Astrocyte (in vitro differentiated cells and primary cell): ENCODE results near the gene TRIM15. TPM values are rescaled to one million over a fixed set of nuclear protein-coding genes. Genes with fewer than 3 reads are reported as not detected.

ENCODE experiments used
- DNase-seq: peaks from one replicate; pipeline ENCODE4 v3.0.0-alpha.2; 2010; ENCODE audit warnings: low read depth
- FAIRE-seq: peaks from 2 replicates; lab custom pipeline; 2011; peaks lifted over from hg19 to GRCh38; lab: Jason Lieb, UNC
- H2AFZ ChIP-seq: 2 replicates; pipeline ENCODE4 v1.6.0; 2012; ENCODE audit warnings: low read depth, low read length, inconsistent platforms
- H3K27ac ChIP-seq: 2 replicates; pipeline ENCODE4 v1.5.1; 2011; ENCODE audit warnings: low read depth, low read length, inconsistent platforms
- H3K27me3 ChIP-seq: 2 replicates; pipeline ENCODE4 v1.6.0; 2011; ENCODE audit warnings: low read length, inconsistent platforms; ENCODE audit not compliant: insufficient read depth
- H3K36me3 ChIP-seq: 2 replicates; pipeline ENCODE4 v1.5.1; 2011; ENCODE audit warnings: low read length, inconsistent platforms; ENCODE audit not compliant: insufficient read depth
- H3K4me1 ChIP-seq: 2 replicates; pipeline ENCODE4 v1.5.1; 2011; ENCODE audit warnings: low read length, inconsistent platforms; ENCODE audit not compliant: insufficient read depth
- H3K4me2 ChIP-seq: 2 replicates; pipeline ENCODE4 v1.6.0; 2012; ENCODE audit warnings: low read length, inconsistent platforms
- H3K4me3 ChIP-seq: 2 replicates; pipeline ENCODE4 v1.5.1; 2011; ENCODE audit warnings: low read depth, mild to moderate bottlenecking, low read length, inconsistent platforms; ENCODE audit not compliant: insufficient read depth
- H3K79me2 ChIP-seq: 2 replicates; pipeline ENCODE4 v1.6.0; 2012; ENCODE audit warnings: mild to moderate bottlenecking, low read length, inconsistent platforms; ENCODE audit not compliant: insufficient read depth
- H3K9ac ChIP-seq: 2 replicates; pipeline ENCODE4 v1.6.0; 2012; ENCODE audit warnings: mild to moderate bottlenecking, low read length, inconsistent platforms
- H3K9me3 ChIP-seq: 2 replicates; pipeline ENCODE4 v1.5.1; 2012; ENCODE audit warnings: low read depth, mild to moderate bottlenecking, low read length, inconsistent platforms; ENCODE audit not compliant: insufficient read depth
- H4K20me1 ChIP-seq: 2 replicates; pipeline ENCODE4 v1.6.0; 2012; ENCODE audit warnings: low read length, inconsistent platforms; ENCODE audit not compliant: insufficient read depth
- H3K27ac Mint-ChIP-seq: one replicate; pipeline ENCODE4 v1.8.0; 2021; ENCODE audit warnings: mild to moderate bottlenecking, mixed read lengths; ENCODE audit not compliant: unreplicated experiment
- H3K27me3 Mint-ChIP-seq: one replicate; pipeline ENCODE4 v1.8.0; 2021; ENCODE audit warnings: low read depth, mixed read lengths; ENCODE audit not compliant: unreplicated experiment
- H3K36me3 Mint-ChIP-seq: one replicate; pipeline ENCODE4 v1.8.0; 2021; ENCODE audit warnings: low read depth, mixed read lengths; ENCODE audit not compliant: unreplicated experiment
- H3K4me1 Mint-ChIP-seq: one replicate; pipeline ENCODE4 v1.8.0; 2021; ENCODE audit warnings: low read depth, mixed read lengths; ENCODE audit not compliant: unreplicated experiment
- H3K4me3 Mint-ChIP-seq: one replicate; pipeline ENCODE4 v1.8.0; 2021; ENCODE audit warnings: mild to moderate bottlenecking, moderate library complexity, mixed read lengths; ENCODE audit not compliant: unreplicated experiment
- H3K9me3 Mint-ChIP-seq: one replicate; pipeline ENCODE4 v1.8.0; 2021; ENCODE audit warnings: mild to moderate bottlenecking, mixed read lengths; ENCODE audit not compliant: unreplicated experiment
- CTCF ChIP-seq: IDR thresholded peaks from 2 replicates; pipeline ENCODE4 v1.5.1; 2011; ENCODE audit warnings: low read depth, mild to moderate bottlenecking, inconsistent platforms, low read length, moderate library complexity; ENCODE audit not compliant: insufficient read depth
- EZH2 ChIP-seq: IDR thresholded peaks from 2 replicates; pipeline ENCODE4 v1.6.1; 2012; ENCODE audit warnings: mild to moderate bottlenecking, low read length, inconsistent platforms; ENCODE audit not compliant: insufficient read depth
- total RNA-seq: library from RNA; stranded (reverse); gene quantifications from 2 replicates; pipeline ENCODE4 v1.2.1, GENCODE V29; 2021

The TRIM15 gene
- total RNA-seq, 1 donor from 2014 or later = not detected

DNA sequence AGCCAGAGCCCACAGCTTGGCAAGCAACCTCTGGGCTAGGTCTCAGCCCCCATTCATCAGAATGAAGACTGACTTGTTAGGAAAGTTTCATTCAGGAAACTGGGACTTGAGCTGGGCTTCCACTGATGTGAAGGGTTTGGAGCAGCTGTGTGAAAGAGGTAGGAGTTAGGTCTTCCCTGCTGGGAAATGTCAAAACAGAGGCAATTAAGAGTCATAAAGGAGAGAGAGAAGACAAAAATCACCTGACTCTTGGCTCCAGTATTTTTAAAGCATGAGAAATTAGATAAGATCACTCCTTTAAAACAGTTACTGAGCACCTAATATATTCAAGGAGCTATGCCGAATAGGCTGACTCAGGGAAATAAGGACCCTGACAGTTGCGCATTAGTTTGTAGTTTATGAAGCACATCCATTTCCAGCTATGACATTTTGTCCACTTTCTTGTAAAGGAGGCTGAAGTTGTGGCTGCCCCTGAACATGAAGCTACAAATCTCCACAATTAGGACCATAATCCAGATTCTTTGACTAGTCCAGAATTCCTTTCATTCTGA, 31.3 kb upstream of the TRIM15 start:
- H3K4me2 ChIP-seq = no peak overlapping the region
- H3K27me3 Mint-ChIP-seq = peaks cover 66% of the 10 kb centered on the region
- DNase-seq (no peak), FAIRE-seq (no peak)
- H3K9me3 Mint-ChIP-seq = no peaks in the 10 kb centered on the region
- no peak overlapping the region for H3K4me3 Mint-ChIP-seq
- H3K27me3 ChIP-seq = peaks cover 55% of the 10 kb centered on the region
- H3K36me3 ChIP-seq = no peaks in the 10 kb centered on the region
- no peaks in the 10 kb centered on the region for H3K9me3 ChIP-seq
- no peak for TF ChIP-seq EZH2
- TF ChIP-seq CTCF = no peak
- no peaks in the 10 kb centered on the region for H3K36me3 Mint-ChIP-seq
- no peak overlapping the region for H2AFZ ChIP-seq
- no peak overlapping the region for H3K9ac ChIP-seq
- H3K27ac ChIP-seq = no peak overlapping the region
- no peak overlapping the region for H3K27ac Mint-ChIP-seq
- H3K4me3 ChIP-seq = no peak overlapping the region
- no peaks in the 10 kb centered on the region for H4K20me1 ChIP-seq
- H3K4me1 ChIP-seq = no peaks in the 10 kb centered on the region
- H3K79me2 ChIP-seq = no peaks in the 10 kb centered on the region
- H3K4me1 Mint-ChIP-seq = no peaks in the 10 kb centered on the region

DNA sequence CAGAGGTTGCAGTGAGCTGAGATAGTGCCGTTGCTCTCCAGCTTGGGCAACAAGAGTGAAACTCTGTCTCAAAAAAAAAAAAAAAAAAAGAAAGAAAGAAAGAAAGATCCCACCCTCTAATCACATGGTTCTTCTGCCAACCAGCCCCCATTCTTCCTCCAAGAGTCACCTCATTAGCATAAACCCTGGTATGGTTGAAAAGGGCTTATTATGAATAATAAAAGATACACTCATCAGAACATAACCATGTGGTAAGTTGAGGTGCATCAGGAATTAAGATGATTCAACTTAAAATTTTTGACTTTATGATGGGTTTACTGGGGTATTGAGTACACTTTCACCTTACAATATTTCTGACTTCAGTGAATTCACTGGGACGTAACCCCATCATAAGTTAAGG, 28.2 kb upstream of the TRIM15 start:
- peaks cover 52% of the 10 kb centered on the region for H3K27me3 Mint-ChIP-seq
- no peak overlapping the region for H2AFZ ChIP-seq
- DNase-seq (no peak), FAIRE-seq (no peak)
- H3K4me1 Mint-ChIP-seq = no peaks in the 10 kb centered on the region
- TF ChIP-seq EZH2 = no peak
- TF ChIP-seq CTCF = no peak
- no peaks in the 10 kb centered on the region for H3K36me3 Mint-ChIP-seq
- peaks cover 27% of the 10 kb centered on the region for H3K27me3 ChIP-seq
- no peaks in the 10 kb centered on the region for H3K9me3 ChIP-seq
- H3K36me3 ChIP-seq = no peaks in the 10 kb centered on the region
- H4K20me1 ChIP-seq = no peaks in the 10 kb centered on the region
- H3K9me3 Mint-ChIP-seq = no peaks in the 10 kb centered on the region
- no peak overlapping the region for H3K4me3 Mint-ChIP-seq
- no peak overlapping the region for H3K4me2 ChIP-seq
- H3K9ac ChIP-seq = no peak overlapping the region
- no peaks in the 10 kb centered on the region for H3K79me2 ChIP-seq
- no peaks in the 10 kb centered on the region for H3K4me1 ChIP-seq
- no peak overlapping the region for H3K4me3 ChIP-seq
- no peak overlapping the region for H3K27ac Mint-ChIP-seq
- no peak overlapping the region for H3K27ac ChIP-seq

GRCh38 chr6:30135757-30136156, 27.6 kb upstream of the TRIM15 start, which contains the start of gene TRIM40:
TSS of gene TRIM40 (plus strand) at chr6:30136140. CDS start at chr6:30137037, 897 bp downstream.
- no peaks in the 10 kb centered on the region for H3K36me3 Mint-ChIP-seq

More at GRCh38 chr6:30135757-30136156, 27.6 kb upstream of the TRIM15 start, which contains the start of gene TRIM40:
- H3K9me3 Mint-ChIP-seq = peaks cover 2% of the 10 kb centered on the region
- TF ChIP-seq EZH2 (no peak), CTCF (no peak)
- FAIRE-seq (no peak), DNase-seq (no peak)
- H3K27ac Mint-ChIP-seq = no peak within 1 kb of the TSS
- no peak within 1 kb of the TSS for H3K4me3 Mint-ChIP-seq
- H3K36me3 ChIP-seq = no peaks in the 10 kb centered on the region
- peaks cover 48% of the 10 kb centered on the region for H3K27me3 Mint-ChIP-seq
- H3K9ac ChIP-seq = no peak within 1 kb of the TSS
- no peak within 1 kb of the TSS for H3K4me3 ChIP-seq
- no peaks in the 10 kb centered on the region for H4K20me1 ChIP-seq
- no peak within 1 kb of the TSS for H2AFZ ChIP-seq
- H3K79me2 ChIP-seq = no peaks in the 10 kb centered on the region
- peaks cover 23% of the 10 kb centered on the region for H3K27me3 ChIP-seq
- H3K4me1 ChIP-seq = no peaks in the 10 kb centered on the region
- H3K27ac ChIP-seq = no peak within 1 kb of the TSS
- no peaks in the 10 kb centered on the region for H3K9me3 ChIP-seq
- no peak within 1 kb of the TSS for H3K4me2 ChIP-seq
- no peaks in the 10 kb centered on the region for H3K4me1 Mint-ChIP-seq
